ENCODE data around the gene EIF3I.

Gene EIF3I

DNA sequence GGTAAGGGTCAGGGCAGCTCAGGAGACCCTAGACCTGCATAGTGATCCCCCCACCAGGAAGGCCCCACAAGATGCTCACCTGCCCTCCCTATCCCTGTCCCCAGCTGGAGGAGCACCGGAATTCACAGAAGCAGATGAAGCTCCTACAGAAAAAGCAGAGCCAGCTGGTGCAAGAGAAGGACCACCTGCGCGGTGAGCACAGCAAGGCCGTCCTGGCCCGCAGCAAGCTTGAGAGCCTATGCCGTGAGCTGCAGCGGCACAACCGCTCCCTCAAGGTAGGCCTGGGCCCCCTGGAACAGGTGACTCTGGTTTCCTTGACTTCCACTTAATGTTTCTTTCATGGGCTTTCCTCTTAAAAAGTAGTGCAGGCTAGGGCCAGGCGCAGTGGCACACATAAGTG, 34.4 kb upstream of the EIF3I start:
- no peak for DNase-seq (ENCODE audit: low read depth)
- no peak overlapping the region for H3K4me3 ChIP-seq (replicated peaks; ENCODE audit: low read depth, low read length)
- TF ChIP-seq, protein P1, sequence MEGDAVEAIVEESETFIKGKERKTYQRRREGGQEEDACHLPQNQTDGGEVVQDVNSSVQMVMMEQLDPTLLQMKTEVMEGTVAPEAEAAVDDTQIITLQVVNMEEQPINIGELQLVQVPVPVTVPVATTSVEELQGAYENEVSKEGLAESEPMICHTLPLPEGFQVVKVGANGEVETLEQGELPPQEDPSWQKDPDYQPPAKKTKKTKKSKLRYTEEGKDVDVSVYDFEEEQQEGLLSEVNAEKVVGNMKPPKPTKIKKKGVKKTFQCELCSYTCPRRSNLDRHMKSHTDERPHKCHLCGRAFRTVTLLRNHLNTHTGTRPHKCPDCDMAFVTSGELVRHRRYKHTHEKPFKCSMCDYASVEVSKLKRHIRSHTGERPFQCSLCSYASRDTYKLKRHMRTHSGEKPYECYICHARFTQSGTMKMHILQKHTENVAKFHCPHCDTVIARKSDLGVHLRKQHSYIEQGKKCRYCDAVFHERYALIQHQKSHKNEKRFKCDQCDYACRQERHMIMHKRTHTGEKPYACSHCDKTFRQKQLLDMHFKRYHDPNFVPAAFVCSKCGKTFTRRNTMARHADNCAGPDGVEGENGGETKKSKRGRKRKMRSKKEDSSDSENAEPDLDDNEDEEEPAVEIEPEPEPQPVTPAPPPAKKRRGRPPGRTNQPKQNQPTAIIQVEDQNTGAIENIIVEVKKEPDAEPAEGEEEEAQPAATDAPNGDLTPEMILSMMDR (IDR thresholded peaks at IDR 0.05; ENCODE audit: low read length, missing control alignments), result no peak

DNA sequence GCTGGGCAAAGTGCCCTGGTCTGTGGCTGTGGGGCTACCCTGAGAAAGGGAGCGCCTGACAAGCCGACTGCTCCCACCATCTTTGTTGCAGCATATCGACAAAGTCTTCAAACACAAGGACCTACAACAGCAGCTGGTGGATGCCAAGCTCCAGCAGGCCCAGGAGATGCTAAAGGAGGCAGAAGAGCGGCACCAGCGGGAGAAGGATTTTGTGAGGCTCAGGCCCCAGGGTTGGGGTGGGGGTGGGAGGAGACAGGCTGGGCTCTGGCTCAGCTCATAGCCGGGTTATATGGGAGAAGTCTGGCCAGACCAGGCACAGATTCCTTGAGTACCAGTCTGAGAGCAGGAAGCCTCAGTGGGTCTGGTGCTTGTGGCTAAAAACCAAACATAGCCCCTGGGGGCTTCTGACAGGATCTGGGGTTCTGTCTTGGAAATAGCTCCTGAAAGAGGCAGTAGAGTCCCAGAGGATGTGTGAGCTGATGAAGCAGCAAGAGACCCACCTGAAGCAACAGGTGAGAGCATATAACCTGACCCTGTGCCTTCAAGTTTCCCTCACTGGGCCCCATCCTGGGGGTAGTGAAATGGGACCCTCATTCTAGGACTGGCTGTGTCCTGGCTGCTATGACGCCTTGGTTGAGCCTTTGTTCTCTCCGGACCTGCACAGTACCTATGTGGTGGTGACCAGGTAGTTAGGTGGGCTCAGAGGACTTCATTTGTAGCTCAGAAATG, 29.8 kb upstream of the EIF3I start:
- DNase-seq (ENCODE audit: low read depth), result no peak
- H3K4me3 ChIP-seq (replicated peaks; ENCODE audit: low read depth, low read length), result no peak overlapping the region
- TF ChIP-seq, protein P1 (IDR thresholded peaks at IDR 0.05; ENCODE audit: low read length, missing control alignments), result no peak

DNA sequence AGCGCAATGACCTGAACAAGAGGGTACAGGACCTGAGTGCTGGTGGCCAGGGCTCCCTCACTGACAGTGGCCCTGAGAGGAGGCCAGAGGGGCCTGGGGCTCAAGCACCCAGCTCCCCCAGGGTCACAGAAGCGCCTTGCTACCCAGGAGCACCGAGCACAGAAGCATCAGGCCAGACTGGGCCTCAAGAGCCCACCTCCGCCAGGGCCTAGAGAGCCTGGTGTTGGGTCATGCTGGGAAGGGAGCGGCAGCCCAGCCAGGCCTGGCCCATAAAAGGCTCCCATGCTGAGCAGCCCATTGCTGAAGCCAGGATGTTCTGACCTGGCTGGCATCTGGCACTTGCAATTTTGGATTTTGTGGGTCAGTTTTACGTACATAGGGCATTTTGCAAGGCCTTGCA, 27.2 kb upstream of the EIF3I start:
- no peak for DNase-seq (ENCODE audit: low read depth)
- TF ChIP-seq, protein P1 (IDR thresholded peaks at IDR 0.05; ENCODE audit: low read length, missing control alignments), result no peak
- no peak overlapping the region for H3K4me3 ChIP-seq (replicated peaks; ENCODE audit: low read depth, low read length)

DNA sequence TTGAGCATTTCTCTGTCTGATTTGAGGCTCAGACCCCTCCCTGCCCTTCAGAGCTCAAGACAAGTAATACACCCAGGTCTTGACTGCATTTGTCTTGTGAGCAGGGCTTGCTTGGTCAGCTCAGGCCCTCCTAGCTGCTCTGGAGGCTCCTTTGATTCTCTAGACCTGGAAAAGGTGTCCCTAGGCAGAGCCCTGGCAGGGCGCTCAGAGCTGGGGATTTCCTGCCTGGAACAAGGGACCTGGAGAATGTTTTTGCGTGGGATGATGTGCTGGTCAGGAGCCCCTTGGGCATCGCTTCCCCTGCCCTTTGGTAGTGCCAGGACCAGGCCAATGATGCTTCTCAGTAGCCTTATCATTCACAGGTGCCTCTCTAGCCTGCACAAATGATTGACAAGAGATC, 26.7 kb upstream of the EIF3I start:
- H3K4me3 ChIP-seq (replicated peaks; ENCODE audit: low read depth, low read length), result no peak overlapping the region
- TF ChIP-seq, protein P1 (IDR thresholded peaks at IDR 0.05; ENCODE audit: low read length, missing control alignments), result no peak
- no peak for DNase-seq (ENCODE audit: low read depth)

DNA sequence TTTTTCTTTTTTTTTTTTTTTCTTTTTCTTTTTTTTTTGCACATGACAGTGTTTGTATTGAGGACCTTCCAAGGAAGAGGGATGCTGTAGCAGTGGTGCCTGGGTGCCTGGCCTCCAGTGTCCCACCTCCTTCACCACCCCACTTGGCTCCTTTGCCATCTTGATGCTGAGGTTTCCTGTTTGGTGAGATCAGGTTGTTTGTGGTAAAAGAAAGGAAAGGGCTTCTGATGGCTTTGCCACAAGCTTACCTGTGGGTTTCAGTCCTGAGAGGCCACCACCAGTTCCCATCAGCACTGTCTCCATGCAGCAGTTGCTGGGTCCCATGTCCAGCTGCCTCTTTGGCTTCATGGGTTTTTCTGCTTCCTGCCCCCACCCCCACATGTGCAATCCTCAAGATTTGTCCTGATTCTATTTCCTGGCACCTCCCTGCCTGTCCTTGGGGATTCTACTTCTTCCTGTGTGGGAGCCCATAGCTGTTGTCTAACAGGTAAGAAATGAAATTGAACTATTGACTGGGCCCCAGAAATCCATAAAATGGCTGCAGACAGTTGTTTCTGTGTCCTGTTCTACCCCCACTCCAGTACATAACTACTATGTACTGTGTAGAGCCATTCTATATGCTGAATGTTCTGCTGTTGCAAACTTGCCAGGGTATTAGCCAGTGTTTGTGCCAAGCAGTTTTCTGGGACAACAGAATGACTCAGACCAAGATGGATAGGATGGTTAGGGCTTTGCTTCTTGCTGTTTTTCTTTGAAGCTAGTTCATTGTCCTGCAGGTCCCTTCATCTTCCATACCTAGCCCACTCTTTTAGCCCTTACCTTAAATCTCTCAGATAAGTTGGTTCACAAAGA, 26.0 kb upstream of the EIF3I start:
- H3K4me3 ChIP-seq (replicated peaks; ENCODE audit: low read depth, low read length), result no peak overlapping the region
- TF ChIP-seq, protein P1 (IDR thresholded peaks at IDR 0.05; ENCODE audit: low read length, missing control alignments), result no peak

GRCh38 chr1:32197074-32197473, 25.1 kb upstream of the EIF3I start:
- DNase-seq (ENCODE audit: low read depth), result no peak
- H3K4me3 ChIP-seq (replicated peaks; ENCODE audit: low read depth, low read length), result no peak overlapping the region
- TF ChIP-seq, protein P1 (IDR thresholded peaks at IDR 0.05; ENCODE audit: low read length, missing control alignments), result no peak

More for the DNA sequence above, 26.0 kb upstream of the EIF3I start:
- peak; percentile 36 for DNase-seq (ENCODE audit: low read depth)
